ENCODE measurements around the gene MIB2. TPM values are rescaled to one million over a fixed set of nuclear protein-coding genes. Genes with fewer than 3 reads are reported as not detected.
"Not testable (repeated sequence)": the region's sequence is repeated elsewhere in the genome, so short reads cannot be mapped to it uniquely, and the experiment has no call there.

The MIB2 gene
- total RNA-seq, 2 experiments from 2014 or later: 58.3 to 59.4 TPM

GRCh38 chr1:1594602-1595260 lies 20.6 kb upstream of the MIB2 start:
- no peaks in the 10 kb centered on the region for H3K9me3 Mint-ChIP-seq
- no peaks in the 10 kb centered on the region for H3K36me3 Mint-ChIP-seq (ENCODE audit: low read depth)
- Histone ChIP-seq H3K9me3 (ENCODE audit: control insufficient read depth in 1 of 2, insufficient read depth in 1 of 2, low read length in 2 of 2) (no peaks in the 10 kb centered on the region), H3K36me3 (ENCODE audit: insufficient read depth, low read length) (no peaks in the 10 kb centered on the region), H3K4me3 (ENCODE audit: low read length) (no peak overlapping the region), H3K27ac (ENCODE audit: low read depth in 1 of 2, low read length in 2 of 2) (no peak overlapping the region), H3K27me3 (ENCODE audit: control insufficient read depth in 1 of 2, insufficient read depth in 2 of 2, low read length in 2 of 2) (peaks cover 0 to 4% of the 10 kb centered on the region in 2 experiments), H3K4me1 (ENCODE audit: insufficient read depth, low read length) (peaks cover 16% of the 10 kb centered on the region)
- CTCF ChIA-PET: interaction anchor here (0.7 kb wide), 1 partner anchor 1015 kb away, joined by 3 read pairs; no protein-coding TSS in a partner anchor
- POLR2A ChIA-PET: no interaction called here
- no peaks in the 10 kb centered on the region for H3K27me3 Mint-ChIP-seq
- DNase-seq: peak in 1 of 14 experiments; percentile 34
- intact Hi-C loops (cut with DNase I, micrococcal nuclease): no loop called here
- TF ChIP-seq CTCF (IDR thresholded peaks at IDR 0.05): no peak
- no peak for ATAC-seq (ENCODE audit: poor library complexity)
- peaks cover 4% of the 10 kb centered on the region for H3K4me1 Mint-ChIP-seq (ENCODE audit: low read depth)
- no peak overlapping the region for H3K27ac Mint-ChIP-seq
- no peak overlapping the region for H3K4me3 Mint-ChIP-seq

- DNase-seq; H3K4me3 Mint-ChIP-seq; H3K9me3 ChIP-seq (ENCODE audit: control insufficient read depth in 1 of 2, insufficient read depth in 1 of 2, low read length in 2 of 2); H3K27ac ChIP-seq (ENCODE audit: low read depth in 1 of 2, low read length in 2 of 2); CTCF ChIA-PET; ATAC-seq (ENCODE audit: poor library complexity); H3K27me3 Mint-ChIP-seq; H3K36me3 ChIP-seq (ENCODE audit: insufficient read depth, low read length); H3K36me3 Mint-ChIP-seq (ENCODE audit: low read depth); H3K9me3 Mint-ChIP-seq; intact Hi-C loops (cut with DNase I, micrococcal nuclease); H3K27me3 ChIP-seq (ENCODE audit: control insufficient read depth in 1 of 2, insufficient read depth in 2 of 2, low read length in 2 of 2); H3K27ac Mint-ChIP-seq; H3K4me1 Mint-ChIP-seq (ENCODE audit: low read depth); H3K4me3 ChIP-seq (ENCODE audit: low read length); POLR2A ChIA-PET: not testable (repeated sequence)
- H3K4me1 ChIP-seq (ENCODE audit: insufficient read depth, low read length): peaks cover 18% of the 10 kb centered on the region
Observed at GRCh38 chr1:1595341-1595740, 20.0 kb upstream of the MIB2 start.

GRCh38 chr1:1596493-1597274 lies 18.6 kb upstream of the MIB2 start:
- ATAC-seq (ENCODE audit: poor library complexity): no peak
- H3K27ac ChIP-seq (ENCODE audit: low read depth in 1 of 2, low read length in 2 of 2): no peak overlapping the region
- H3K4me3 Mint-ChIP-seq: no peak overlapping the region
- peaks cover 25% of the 10 kb centered on the region for H3K4me1 ChIP-seq (ENCODE audit: insufficient read depth, low read length)
- H3K36me3 Mint-ChIP-seq (ENCODE audit: low read depth): no peaks in the 10 kb centered on the region
- POLR2A ChIA-PET: interaction anchor here (3.3 kb wide), 1 partner anchor 18 kb away, joined by 21 read pairs; the partner anchor contains the start of gene MIB2
- no peaks in the 10 kb centered on the region for H3K9me3 ChIP-seq (ENCODE audit: control insufficient read depth in 1 of 2, insufficient read depth in 1 of 2, low read length in 2 of 2)
- no peak for TF ChIP-seq CTCF (IDR thresholded peaks at IDR 0.05)
- no peak overlapping the region for H3K27ac Mint-ChIP-seq
- CTCF ChIA-PET: no interaction called here
- intact Hi-C loops (cut with DNase I, micrococcal nuclease): no loop called here
- peak in 1 of 14 experiments; percentile 29 for DNase-seq
- H3K9me3 Mint-ChIP-seq: no peaks in the 10 kb centered on the region
- peaks cover 0 to 4% of the 10 kb centered on the region in 2 experiments for H3K27me3 ChIP-seq (ENCODE audit: control insufficient read depth in 1 of 2, insufficient read depth in 2 of 2, low read length in 2 of 2)
- no peaks in the 10 kb centered on the region for H3K36me3 ChIP-seq (ENCODE audit: insufficient read depth, low read length)
- H3K4me3 ChIP-seq (ENCODE audit: low read length): no peak overlapping the region
- peaks cover 4% of the 10 kb centered on the region for H3K4me1 Mint-ChIP-seq (ENCODE audit: low read depth)
- H3K27me3 Mint-ChIP-seq: no peaks in the 10 kb centered on the region

Data from CD4-positive, alpha-beta T cell (primary cell).